Measurements from ENCODE around the gene MYL5. TPM values are rescaled to one million over a fixed set of nuclear protein-coding genes. Genes with fewer than 3 reads are reported as not detected.

MYL5 gene
- total RNA-seq, 6 donors from 2014 or later, result 4.7 to 25.1 (median 17.1) TPM

DNA sequence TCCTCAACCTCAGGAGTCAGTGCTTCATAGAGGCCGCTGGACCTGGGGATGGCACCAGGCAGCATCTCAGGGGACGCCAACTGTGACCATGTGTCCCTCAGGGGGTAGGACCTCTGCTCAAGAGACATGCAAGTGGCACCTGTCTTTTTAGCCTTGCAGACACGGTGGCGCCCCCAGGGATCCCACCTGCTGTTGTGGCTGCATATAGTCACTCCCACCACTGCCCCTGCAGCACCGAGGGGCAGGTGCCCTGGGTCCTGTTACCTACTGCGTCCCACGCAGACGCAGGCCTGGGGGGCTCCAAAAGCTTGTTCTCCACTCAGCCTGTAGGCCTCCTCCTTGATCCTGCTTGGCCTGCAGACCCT, 2.5 kb downstream of the MYL5 start:
- Histone ChIP-seq H3K4me1 (peaks cover 20 to 46% (median 31%) of the 10 kb centered on the region in 4 donors), H3K36me3 (peaks cover 3 to 11% (median 9%) of the 10 kb centered on the region in 4 donors), H3K9me3 (no peaks in the 10 kb centered on the region), H3K4me3 (no peak overlapping the region), H3K27me3 (no peaks in the 10 kb centered on the region), H3K27ac (no peak overlapping the region)
- ATAC-seq (ENCODE audit: low FRiP score in 2 of 2), result no peak
- TF ChIP-seq EP300 (IDR thresholded peaks at IDR 0.05) (no peak), POLR2AphosphoS5 (IDR thresholded peaks at IDR 0.05) (no peak), POLR2A (IDR thresholded peaks at IDR 0.05) (no peak)
- TF ChIP-seq, protein P1, sequence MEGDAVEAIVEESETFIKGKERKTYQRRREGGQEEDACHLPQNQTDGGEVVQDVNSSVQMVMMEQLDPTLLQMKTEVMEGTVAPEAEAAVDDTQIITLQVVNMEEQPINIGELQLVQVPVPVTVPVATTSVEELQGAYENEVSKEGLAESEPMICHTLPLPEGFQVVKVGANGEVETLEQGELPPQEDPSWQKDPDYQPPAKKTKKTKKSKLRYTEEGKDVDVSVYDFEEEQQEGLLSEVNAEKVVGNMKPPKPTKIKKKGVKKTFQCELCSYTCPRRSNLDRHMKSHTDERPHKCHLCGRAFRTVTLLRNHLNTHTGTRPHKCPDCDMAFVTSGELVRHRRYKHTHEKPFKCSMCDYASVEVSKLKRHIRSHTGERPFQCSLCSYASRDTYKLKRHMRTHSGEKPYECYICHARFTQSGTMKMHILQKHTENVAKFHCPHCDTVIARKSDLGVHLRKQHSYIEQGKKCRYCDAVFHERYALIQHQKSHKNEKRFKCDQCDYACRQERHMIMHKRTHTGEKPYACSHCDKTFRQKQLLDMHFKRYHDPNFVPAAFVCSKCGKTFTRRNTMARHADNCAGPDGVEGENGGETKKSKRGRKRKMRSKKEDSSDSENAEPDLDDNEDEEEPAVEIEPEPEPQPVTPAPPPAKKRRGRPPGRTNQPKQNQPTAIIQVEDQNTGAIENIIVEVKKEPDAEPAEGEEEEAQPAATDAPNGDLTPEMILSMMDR (IDR thresholded peaks at IDR 0.05), result no peak
- 87% methylated on average over 8 of the region's 8 CpGs; no CpG with 5 or more reads in 1 of the 2 donors for WGBS, 2 donors
- DNase-seq, result peak in 1 of 2 donors; percentile 50

DNA sequence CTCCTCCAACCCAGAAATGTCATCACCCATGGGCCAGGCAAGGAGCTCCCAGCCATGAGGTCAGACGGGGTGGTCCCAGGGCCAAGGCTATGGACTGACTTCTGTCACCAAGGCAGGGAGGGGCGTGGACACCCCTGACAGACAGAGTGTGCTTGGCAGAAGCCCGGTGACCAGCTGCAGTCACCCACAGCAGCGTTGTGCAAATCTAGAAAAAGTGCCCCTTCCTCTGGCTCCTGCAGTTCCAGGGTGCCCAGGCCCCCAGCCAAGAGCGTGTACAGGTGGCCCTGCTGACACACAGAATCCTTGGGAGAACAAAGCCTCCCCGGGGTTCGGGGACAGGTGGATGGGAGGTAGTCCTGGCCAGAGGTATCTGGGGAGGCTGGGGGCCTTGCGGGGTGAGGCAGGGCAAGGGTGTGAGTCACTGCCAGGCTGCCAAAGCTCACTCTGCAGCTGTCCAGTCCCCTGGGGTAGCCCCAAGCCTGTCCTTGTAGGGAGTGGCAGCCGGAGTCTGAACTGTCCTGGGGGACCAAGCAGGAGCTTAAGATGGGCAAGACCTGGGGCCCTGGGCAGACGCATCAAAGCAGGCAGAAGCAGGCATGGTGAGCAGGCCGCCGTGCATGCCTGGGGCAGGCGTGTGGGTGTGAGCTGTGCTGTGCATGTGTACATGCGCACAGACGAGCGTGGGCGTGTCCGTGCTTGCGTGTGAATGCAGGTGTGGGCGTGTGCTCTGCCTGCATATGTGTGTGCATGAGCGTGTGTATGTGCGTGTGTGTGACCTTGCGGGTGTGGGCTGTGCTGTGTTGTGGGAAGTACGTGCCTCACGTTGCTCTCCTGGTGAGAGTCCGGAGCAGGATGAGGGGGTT, 3.3 kb downstream of the MYL5 start:
- ATAC-seq (ENCODE audit: low FRiP score in 2 of 2) (no peak), DNase-seq (peak in 1 of 2 donors; percentile 68)
- TF ChIP-seq POLR2AphosphoS5 (IDR thresholded peaks at IDR 0.05), result no peak
- TF ChIP-seq POLR2A (IDR thresholded peaks at IDR 0.05), result no peak
- TF ChIP-seq, protein P1 (IDR thresholded peaks at IDR 0.05), result no peak
- TF ChIP-seq EP300 (IDR thresholded peaks at IDR 0.05), result no peak
- Histone ChIP-seq H3K4me1 (peaks cover 25 to 52% (median 33%) of the 10 kb centered on the region in 4 donors), H3K36me3 (peaks cover 0 to 3% (median 1%) of the 10 kb centered on the region in 4 donors), H3K27me3 (no peaks in the 10 kb centered on the region), H3K9me3 (no peaks in the 10 kb centered on the region), H3K4me3 (no peak overlapping the region), H3K27ac (no peak overlapping the region)
- 68 to 74% methylated on average over 20 to 26 of the region's 26 CpGs for WGBS, 2 donors

DNA sequence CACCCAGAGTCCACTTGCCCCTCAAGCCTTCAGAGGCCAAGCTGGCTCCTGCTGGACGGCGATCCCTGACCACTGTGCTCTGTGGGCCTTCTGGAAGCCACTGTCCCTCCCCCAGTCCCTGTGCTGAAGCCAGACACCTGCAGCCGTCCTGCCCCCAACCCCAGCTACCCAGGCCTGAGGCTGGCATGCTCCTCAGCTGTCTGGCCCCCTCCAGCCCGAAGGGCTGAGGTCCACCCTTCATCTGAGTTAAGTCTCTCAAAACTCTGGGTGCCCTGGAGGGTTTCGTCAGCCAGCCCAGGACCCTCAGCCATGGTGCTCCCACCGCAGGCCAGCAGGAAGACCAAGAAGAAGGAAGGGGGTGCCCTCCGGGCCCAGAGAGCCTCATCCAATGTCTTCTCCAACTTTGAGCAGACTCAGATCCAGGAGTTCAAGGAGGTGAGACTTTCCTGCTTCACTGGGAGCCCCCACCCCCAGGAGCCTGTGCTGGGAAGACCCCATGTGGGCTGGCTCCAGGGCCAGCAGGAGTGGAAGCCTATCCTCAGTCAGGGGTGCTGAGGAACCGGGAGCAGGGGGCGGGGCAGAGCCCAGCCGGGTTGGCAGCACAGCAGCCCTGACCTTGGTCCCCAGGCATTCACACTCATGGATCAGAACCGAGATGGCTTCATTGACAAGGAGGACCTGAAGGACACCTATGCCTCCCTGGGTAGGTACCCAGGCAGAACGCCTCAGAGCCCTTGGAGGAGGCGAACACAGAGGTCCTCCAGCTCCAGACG, 4.2 kb downstream of the MYL5 start:
- ATAC-seq (ENCODE audit: low FRiP score in 2 of 2) (no peak), DNase-seq (peak in 1 of 2 donors; percentile 66)
- H3K36me3 ChIP-seq, result no peaks in the 10 kb centered on the region
- H3K27me3 ChIP-seq, result no peaks in the 10 kb centered on the region
- peaks cover 22 to 51% (median 28%) of the 10 kb centered on the region in 4 donors for H3K4me1 ChIP-seq
- TF ChIP-seq EP300 (IDR thresholded peaks at IDR 0.05) (no peak), POLR2A (IDR thresholded peaks at IDR 0.05) (no peak), POLR2AphosphoS5 (IDR thresholded peaks at IDR 0.05) (no peak)
- TF ChIP-seq, protein P1 (IDR thresholded peaks at IDR 0.05), result no peak
- H3K27ac ChIP-seq, result no peak overlapping the region
- H3K4me3 ChIP-seq, result no peak overlapping the region
- WGBS, 2 donors, result 79 to 93% methylated on average over 3 to 12 of the region's 14 CpGs
- no peaks in the 10 kb centered on the region for H3K9me3 ChIP-seq

DNA sequence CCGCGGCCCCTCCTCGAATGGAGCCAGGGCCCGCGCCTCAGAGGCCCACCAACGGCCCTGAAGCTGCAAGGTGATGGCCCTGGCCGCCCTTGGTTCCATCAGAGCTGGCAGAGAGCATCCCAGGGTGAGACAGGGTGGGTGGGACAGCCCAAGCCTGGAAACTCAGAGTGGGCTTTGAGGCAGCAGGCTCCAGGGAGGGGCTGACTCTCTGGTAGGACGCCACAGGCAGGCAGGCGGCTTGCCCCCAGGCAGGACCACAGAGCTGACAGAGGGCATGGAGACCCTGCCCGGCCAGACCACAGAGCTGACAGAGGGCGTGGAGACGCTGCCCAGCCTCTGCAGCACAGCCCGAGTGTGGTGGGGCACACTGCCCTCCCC, 4.8 kb downstream of the MYL5 start:
- Histone ChIP-seq H3K4me3 (no peak overlapping the region), H3K4me1 (peaks cover 27 to 52% (median 32%) of the 10 kb centered on the region in 4 donors), H3K27ac (no peak overlapping the region), H3K36me3 (no peaks in the 10 kb centered on the region), H3K27me3 (no peaks in the 10 kb centered on the region), H3K9me3 (no peaks in the 10 kb centered on the region)
- TF ChIP-seq, protein P1 (IDR thresholded peaks at IDR 0.05), result no peak
- TF ChIP-seq POLR2AphosphoS5 (IDR thresholded peaks at IDR 0.05) (no peak), POLR2A (IDR thresholded peaks at IDR 0.05) (no peak), EP300 (IDR thresholded peaks at IDR 0.05) (no peak)
- WGBS, 2 donors, result 86 to 87% methylated on average over 3 to 13 of the region's 13 CpGs
- DNase-seq (peak in 1 of 2 donors; percentile 69), ATAC-seq (ENCODE audit: low FRiP score in 2 of 2) (no peak)
